ENCODE measurements around the gene RPE65.
A peak's percentile ranks its signal among the peaks of the same experiment; 100 is the strongest.
"Not testable (repeated sequence)": the region's sequence is repeated elsewhere in the genome, so short reads cannot be mapped to it uniquely, and the experiment has no call there.

Gene RPE65

DNA sequence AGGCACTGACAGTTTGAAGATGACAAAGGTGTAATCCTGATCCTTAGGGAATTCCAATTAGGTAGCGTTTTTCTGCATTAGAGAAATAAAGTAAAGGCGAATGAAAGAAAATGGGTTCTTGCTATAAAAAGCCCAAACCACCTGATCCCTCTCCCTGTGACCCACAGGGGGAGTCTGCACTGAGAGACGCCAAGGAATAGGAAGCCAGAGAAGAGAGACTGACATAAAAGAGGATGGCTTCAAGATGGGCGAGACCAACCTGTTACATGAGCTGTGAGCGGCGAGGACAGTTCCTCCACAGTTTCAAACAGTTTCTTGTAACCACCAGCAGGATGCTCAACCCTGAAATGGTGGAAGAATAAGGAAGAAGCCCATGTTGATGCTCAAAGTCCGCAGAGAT lies 1.4 kb downstream of the RPE65 start:
- no peak for DNase-seq

DNA sequence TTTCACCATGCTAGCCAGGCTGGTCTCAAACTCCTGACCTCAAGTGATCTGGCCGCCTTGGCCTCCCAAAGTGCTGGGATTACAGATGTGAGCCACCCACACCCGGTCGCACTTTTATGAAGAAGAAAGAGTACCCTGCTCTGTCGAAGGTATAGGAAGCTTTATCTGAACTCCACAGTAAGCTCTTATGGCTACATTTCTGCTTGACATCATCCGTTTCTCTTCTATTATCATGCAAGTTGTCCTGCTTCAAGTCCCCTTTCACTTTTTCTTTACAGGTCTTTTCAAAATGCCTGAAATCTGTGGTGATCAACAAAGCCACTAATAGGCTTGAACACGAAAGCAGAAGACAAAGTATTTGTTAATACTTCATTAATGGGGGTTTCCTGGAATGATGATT lies 4.0 kb downstream of the RPE65 start:
- DNase-seq: no peak

DNA sequence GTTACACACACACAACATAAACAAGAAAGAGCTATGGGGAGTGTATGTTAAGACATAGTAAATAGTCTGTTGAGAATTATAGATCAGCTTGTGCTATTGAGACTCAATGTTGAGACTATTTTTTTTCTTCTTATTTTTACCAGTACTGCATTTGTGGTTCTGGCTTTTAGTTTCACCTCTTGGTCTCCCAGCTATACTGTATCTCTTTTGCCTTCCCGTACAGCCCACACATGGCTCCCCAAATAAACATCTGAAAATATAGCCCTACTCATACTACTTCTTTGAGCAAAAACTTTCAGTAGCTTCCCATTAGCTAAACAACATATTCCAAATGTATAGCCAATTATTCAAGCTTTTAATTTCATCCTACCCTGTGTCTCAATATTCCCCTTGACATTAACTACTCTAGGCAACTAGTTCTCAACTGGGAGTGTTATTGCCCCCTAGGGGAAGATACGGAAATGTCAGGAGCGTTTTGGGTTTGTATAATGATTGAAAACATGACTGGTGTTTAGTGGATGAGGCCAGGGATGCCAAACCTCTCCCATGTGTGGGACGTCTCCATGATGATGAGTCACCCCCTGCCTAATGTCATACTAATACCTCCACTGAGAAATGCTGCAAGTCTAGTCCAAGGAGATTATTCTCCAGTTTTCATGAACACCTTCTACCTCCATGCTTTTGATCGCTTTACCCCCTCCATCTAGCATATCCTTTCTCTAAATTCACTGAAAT lies 6.8 kb downstream of the RPE65 start:
- peak; percentile 2 to 9 for DNase-seq

DNA sequence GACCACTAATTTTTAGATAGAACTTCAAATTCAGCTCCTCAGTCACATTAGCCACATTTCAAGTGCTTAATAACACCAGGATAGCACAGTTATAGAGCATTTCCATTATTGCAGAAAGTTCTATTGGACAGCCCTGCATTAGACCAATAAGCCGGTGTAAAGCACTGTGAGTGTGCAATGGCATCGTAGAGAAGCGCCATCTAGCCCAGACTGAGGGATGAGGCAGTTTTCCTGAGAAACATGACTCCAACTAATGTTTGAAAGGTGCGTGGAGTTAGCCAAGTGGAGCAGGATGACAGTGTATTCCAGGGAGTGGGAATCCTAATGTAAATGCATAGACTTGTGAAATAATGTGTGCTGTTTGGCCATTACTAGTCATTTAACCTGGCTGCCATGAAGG lies 7.7 kb downstream of the RPE65 start:
- DNase-seq: no peak

DNA sequence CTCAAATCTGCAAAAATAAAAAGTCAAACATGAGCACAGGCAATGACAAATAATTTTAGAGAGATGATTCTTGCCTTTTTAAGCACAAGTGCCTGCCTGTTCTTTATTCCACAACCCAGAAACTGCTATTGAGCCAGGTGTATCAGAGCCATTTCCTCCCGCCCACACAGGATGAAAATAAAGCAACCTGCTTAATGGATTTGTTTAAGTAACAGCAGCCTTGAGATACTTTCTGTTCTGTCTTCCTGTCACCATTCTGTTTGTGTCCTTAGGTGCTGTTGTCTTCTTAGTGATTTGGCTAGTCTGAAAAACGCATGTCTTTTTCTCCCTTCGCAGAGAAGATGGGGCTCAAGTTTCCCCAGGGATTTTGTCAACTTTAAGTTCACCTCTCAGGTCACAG lies 11.4 kb downstream of the RPE65 start:
- DNase-seq: no peak

DNA sequence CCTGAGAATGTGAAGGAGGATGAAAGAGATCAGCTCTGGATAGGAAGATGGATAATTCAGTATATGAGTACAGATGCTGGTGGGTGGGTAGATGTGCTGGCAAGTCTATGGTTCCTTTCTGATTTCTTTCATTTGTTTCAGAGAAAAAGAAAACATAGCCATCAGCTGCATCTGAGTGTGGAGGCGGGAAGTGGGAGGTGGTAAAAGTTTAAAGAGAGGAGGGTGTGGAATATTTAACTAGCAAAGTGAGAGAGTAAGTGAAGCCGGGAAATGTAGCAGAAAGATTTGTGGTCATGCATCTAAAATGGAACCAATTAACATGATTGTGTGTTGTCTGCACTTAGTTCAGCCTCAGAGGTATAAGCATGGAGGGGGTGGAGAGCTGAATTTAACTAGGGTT lies 16.4 kb downstream of the RPE65 start:
- DNase-seq: no peak

DNA sequence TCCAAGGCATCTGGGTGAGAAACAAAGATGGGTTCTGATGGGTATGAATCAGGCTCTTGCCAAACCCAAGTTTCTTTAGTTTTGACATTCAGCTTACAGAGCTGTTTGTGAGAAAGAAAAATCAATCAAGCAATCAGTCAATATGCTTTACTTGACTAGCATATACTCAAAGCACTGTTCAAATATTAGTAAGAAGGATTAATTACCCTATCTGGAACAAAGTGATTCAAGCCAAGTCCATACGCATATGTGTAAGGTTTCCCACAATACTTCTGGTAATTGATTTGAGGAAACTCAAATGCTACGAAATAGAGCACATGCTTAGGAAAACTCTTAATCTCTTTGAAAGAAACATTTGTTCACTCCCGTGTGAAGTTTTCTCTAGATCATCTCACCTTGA lies 18.7 kb downstream of the RPE65 start:
- no peak for DNase-seq

DNA sequence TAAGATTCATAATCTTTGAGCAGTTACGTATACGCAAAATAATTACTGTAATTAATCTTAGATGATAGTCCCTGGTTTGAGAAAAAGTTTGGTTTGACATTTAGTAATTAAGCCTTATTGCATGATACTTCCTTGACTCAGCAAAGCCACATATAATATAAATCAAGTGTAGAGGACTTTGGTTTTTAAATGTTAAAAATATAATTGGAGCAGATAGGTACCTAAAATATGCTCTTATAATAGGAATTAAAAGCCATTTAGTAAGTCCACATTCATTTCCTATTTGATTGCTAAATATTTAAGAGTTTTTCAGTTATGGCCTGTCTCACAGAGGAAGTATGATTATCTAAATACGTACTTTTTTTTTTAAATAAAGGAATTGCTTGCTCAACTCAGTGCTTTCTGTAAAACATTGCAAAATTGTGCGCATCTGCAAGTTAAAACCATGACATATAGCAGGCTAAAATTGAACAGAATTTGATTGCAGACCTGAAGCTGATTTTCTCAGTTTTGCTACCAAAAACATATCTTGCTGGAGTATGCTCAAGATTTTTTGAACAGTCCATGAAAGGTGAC lies 20.4 kb downstream of the RPE65 start:
- DNase-seq: no peak

DNA sequence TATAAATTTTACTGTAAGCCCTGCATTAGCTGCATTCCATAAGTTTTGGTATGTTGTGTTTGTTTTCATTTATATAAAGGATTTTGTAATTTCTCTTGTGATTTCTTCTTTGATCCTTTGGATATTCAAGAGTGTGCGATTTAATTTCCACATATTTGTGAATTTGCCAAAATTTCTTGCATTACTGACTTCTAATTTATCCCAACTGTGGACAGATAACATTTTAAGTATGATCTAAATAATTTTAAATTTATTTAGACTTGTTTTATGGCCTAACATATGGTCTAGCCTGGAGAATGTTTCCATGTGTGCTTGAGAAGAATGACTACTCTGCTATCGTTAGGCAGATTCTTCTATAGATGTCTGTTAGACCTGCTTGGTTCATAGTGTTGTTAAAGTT lies 23.2 kb downstream of the RPE65 start:
- DNase-seq: no peak

DNA sequence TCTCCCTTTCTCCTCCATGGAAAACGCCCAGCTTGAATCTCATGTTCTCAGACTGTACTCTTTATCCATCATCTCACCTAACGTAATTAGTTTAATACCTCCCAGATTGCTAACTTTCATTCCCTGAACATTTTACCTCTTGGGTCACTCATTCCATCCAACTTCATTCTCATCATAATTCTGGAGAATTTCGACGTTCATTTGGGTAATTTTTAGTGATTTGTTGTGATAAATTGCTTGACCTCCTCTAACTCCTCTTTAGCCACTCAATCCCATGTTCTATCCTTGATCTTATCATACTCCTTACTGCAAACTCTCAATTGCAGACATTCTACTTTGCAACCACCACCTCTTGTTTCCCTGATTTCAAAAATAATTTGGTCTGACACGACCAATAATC lies 28.4 kb downstream of the RPE65 start:
- no peak for DNase-seq

DNA sequence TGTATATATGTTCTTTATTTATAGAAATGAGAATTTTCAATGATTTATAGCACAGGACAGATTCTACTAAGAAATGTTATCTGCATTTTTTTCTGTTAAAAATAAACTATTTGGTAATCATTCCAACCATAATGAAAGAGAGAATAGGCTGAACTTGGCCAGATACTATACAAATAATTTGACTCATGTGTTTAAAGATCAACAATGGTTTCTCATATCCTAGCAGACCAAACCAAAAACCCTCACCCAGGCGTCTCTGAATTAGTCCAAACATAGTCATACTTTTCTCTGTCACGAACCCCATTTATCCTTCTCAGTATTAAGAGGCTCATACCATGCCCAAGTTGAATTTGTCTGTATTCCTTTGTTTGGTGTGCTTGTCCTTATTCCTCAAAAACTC lies 40.3 kb downstream of the RPE65 start:
- no peak for DNase-seq

DNA sequence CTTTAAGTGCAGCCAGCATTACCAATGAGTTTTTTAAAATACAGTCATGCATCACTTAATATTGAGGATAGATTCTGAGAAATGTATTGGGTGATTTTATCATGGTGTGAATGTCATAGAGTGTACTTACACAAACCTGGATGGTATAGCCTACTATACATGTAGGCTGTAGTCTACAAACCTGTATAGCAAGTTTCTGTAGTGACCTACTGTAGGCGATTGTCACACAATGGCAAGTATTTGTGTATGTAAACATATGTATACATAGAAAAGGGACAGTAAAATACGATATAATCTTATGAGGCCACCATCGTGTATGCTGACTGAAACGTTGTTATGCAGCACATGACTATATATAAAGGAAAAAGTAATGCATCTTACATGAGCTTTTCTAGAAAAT lies 48.2 kb downstream of the RPE65 start:
- no peak for DNase-seq

DNA sequence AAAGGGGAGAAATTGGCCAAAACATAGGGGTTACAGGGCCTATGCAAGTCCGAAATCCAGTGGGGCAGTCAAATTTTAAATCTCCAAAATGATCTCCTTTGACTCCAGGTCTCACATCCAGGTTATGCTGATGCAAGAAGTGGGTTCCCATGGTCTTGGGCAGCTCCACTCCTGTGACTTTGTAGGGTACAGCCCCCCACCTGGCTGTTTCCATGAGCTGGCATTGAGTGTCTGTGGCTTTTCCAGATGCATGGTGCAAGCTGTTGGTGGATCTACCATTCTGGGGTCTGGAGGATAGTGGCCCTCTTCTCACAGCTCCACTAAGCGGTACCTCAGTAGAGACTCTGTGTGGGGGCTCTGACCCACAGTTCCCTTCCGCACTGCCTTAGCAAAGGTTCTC lies 54.2 kb downstream of the RPE65 start:
- DNase-seq: not testable (repeated sequence)

DNA sequence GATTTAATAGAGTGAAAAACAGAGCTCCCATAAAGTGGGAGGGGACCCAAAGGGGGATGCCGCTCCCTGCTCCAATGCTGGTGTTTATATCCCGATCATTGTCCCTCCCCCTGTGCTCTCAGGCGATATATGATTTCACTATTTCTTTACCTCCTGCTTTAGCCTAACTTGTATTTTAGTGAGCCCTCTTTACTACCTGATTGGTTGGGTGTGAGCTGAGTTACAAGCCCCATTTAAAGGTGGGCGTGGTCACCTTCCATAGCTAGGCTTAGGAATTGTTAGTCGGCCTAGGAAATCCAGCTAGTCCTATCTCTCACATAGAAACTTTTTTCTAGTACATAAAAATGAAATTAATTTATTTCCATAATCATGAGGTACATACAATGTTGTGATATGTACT lies 57.3 kb downstream of the RPE65 start:
- DNase-seq: not testable (repeated sequence)

DNA sequence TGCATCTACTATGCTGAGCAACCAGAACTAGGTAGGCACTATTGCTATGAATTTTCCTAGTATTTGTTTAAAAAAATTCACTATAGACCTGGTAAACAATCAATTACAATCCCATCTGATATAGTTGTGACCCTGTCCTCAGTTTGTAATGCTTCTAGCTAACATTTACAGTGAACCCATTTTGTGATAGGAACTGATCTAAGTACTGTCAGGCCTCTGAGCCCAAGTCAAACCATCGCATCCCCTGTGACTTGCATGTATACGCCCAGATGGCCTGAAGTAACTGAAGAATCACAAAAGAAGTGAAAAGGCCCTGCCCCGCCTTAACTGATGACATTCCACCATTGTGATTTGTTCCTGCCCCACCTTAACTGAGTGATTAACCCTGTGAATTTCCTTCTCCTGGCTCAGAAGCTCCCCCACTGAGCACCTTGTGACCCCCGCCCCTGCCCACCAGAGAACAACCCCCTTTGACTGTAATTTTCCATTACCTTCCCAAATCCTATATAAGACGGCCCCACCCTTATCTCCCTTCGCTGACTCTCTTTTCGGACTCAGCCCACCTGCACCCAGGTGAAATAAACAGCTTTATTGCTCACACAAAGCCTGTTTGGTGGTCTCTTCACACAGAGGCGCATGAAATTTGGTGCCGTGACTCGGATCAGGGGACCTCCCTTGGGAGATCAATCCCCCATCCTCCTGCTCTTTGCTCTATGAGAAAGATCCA lies 63.8 kb downstream of the RPE65 start:
- DNase-seq: not testable (repeated sequence)

DNA sequence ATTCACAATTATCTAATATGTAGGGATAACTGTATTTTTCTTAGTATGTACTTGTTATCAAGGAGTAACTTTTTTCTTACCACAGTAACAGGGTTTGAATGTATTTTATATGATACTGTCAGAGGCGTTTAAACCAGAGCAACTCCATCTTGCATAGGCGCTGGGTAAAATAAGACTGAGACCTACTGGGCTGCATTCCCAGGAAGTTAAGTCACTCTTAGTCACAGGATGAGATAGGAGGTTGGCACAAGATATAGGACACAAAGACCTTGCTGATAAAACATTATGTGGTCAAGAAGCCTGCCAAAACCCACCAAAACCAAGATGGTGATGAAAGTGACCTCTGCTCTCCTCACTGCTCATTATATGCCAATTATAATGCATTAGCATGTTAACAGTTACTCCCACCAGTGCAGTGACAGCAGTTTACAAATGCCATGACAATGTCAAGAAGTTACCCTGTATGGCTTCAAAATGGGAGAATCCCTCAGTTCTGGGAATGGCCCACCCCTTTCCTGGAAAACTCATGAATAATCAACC lies 64.8 kb downstream of the RPE65 start:
- no peak for DNase-seq

DNA sequence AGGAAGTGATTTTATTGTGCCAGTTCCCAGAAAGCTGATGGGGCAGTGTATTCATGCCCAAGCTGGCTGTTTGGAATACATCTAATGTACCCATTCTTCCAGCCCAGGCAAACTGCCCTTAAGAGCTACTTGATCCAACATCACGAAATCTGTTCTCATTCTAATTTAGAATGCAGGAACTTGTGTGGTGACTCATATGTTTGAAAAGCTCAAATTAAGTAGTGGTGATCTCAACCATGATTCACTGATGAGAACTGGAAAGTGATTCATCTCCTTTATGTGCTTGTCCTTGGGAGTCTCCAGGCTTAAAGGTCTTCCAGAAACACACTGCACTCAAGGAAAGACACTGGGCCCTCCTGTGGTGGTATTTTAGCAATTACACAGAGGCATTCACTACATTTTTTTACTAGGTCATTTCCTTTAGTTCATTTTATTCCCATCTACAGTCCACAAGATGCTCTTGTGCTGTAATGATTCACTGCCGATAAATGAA lies 65.4 kb downstream of the RPE65 start:
- DNase-seq: no peak

DNA sequence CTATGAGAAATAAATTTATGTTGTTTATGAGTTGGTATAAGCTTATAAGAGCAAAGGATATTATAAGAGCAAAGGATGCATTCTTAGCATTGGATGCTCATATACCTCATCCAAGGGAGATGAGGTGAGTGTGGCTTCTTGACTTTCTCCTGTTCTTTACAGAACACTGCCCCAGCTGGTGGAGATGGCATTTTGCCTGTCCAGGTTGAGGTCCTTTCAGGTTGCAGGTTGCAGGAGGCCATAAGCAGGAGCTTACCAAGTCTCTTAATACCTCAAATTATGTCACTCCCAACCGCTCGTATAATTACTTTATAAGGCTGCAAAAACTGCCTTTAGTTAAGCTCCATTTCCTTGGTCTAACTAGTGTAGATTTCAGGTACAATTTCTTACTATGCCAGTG lies 66.7 kb downstream of the RPE65 start:
- DNase-seq: no peak

DNA sequence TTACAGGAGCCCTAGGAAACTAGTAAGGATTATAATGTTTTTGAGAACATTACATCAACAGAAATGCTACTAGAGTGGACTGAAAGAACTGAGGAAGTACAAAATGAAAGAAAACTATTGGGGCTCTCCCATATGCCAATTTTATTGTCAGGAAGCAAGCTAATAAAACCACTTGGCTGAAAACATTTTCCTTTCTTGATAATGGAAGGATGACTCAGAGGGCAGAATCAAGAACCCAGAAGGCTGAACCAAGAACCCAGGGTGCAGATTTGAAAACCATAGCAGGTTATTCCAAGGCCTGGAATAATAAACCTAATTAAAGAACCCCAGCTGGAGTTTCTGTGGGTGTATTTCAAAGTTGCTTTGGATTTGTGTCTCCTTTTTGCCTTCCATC lies 70.7 kb downstream of the RPE65 start:
- DNase-seq: no peak

Measured in activated CD4-positive, alpha-beta T cell treated with anti-CD3 and anti-CD28 coated beads, Interleukin-2, amount 50 U/mL, for 48 hours (primary cell).